Upper lobe of right lung (tissue), 1 donor: ENCODE data around the gene MTPN. TPM values are rescaled to one million over a fixed set of nuclear protein-coding genes. Genes with fewer than 3 reads are reported as not detected.

Source experiments
- ATAC-seq: fragments of 200-7000 bp; cut with Tn5 transposase; one replicate; pipeline ENCODE4 v1.9.1; 2020; ENCODE audit warnings: mild to moderate bottlenecking, moderate library complexity
- DNase-seq: peaks from one replicate; pipeline ENCODE4 v3.0.0-alpha.2; 2020
- H3K27ac ChIP-seq: fragments of 200-600 bp; one replicate; pipeline ENCODE4 v1.8.0; 2022
- H3K27me3 ChIP-seq: fragments of 200-600 bp; one replicate; pipeline ENCODE4 v1.8.0; 2022; ENCODE audit warnings: mild to moderate bottlenecking
- H3K36me3 ChIP-seq: fragments of 200-600 bp; one replicate; pipeline ENCODE4 v1.8.0; 2022
- H3K4me1 ChIP-seq: fragments of 200-600 bp; one replicate; pipeline ENCODE4 v1.8.0; 2022
- H3K4me3 ChIP-seq: fragments of 200-600 bp; one replicate; pipeline ENCODE4 v1.8.0; 2022; ENCODE audit warnings: mild to moderate bottlenecking
- H3K9me3 ChIP-seq: fragments of 200-600 bp; one replicate; pipeline ENCODE4 v1.8.0; 2022
- CTCF ChIP-seq: fragments of 200-600 bp; IDR thresholded peaks from one replicate; pipeline ENCODE4 v1.8.0; 2022; ENCODE audit warnings: antibody characterized with exemption
- intact Hi-C: fragments of 100-400 bp; cut with DNase I; formaldehyde crosslinking; loops from one replicate; pipeline ENCODE4 v1.11.0; 2022
- total RNA-seq: library from RNA; stranded (reverse); fragmentation: NEBNext Ultra II Directional; extraction: Animal tissue kit (Norgen Biotek cat#: 25700); gene quantifications from one replicate; pipeline ENCODE4 v1.2.1, GENCODE V29; 2021
- donor health status: DM: no; HTN: yes; CAD: no; lungs with severe emphysema.

The MTPN gene
- total RNA-seq, 1 donor from 2014 or later, result 130 TPM

GRCh38 chr7:135943134-135943879, 33.9 kb downstream of the MTPN start:
- Histone ChIP-seq H3K36me3 (peaks cover 17% of the 10 kb centered on the region), H3K4me3 (no peak overlapping the region), H3K27ac (no peak overlapping the region), H3K4me1 (no peaks in the 10 kb centered on the region), H3K9me3 (no peaks in the 10 kb centered on the region), H3K27me3 (no peaks in the 10 kb centered on the region)
- intact Hi-C loops, result no loop called here
- TF ChIP-seq CTCF, result no peak
- DNase-seq (no peak), ATAC-seq (no peak)

DNA sequence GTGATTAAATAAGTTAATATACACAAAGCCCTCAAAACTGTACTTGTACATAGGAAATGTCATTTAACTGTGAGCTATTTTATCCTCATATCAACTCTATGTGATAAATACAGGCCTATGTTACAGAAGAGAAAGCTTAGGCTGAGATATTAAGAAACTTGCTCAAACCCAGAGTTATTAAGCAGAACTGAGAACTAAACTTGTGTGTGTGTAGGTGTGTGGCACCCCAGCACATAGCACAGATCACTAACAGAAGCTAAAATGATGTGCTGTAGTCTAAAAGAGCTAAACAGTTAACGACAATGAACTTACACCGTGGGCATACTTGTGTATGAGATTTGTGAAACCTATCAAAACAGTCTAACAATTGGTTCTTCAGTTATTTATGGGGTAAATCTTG, 34.5 kb downstream of the MTPN start:
- H3K27ac ChIP-seq, result no peak overlapping the region
- TF ChIP-seq CTCF, result no peak
- H3K36me3 ChIP-seq, result peaks cover 11% of the 10 kb centered on the region
- H3K4me1 ChIP-seq, result no peaks in the 10 kb centered on the region
- H3K27me3 ChIP-seq, result no peaks in the 10 kb centered on the region
- H3K4me3 ChIP-seq, result no peak overlapping the region
- no peak for DNase-seq
- ATAC-seq, result peak; percentile 36
- no peaks in the 10 kb centered on the region for H3K9me3 ChIP-seq
- intact Hi-C loops, result no loop called here

- DNase-seq, result no peak
- Histone ChIP-seq H3K9me3 (no peaks in the 10 kb centered on the region), H3K27me3 (no peaks in the 10 kb centered on the region), H3K27ac (no peak overlapping the region), H3K4me3 (no peak overlapping the region), H3K4me1 (no peaks in the 10 kb centered on the region), H3K36me3 (no peaks in the 10 kb centered on the region)
- TF ChIP-seq CTCF, result no peak
- intact Hi-C loops, result no loop called here
- ATAC-seq, result no peak
Measured at GRCh38 chr7:135940077-135941075, 36.8 kb downstream of the MTPN start.

GRCh38 chr7:135939261-135939812, 37.8 kb downstream of the MTPN start:
- intact Hi-C loops, result no loop called here
- Histone ChIP-seq H3K9me3 (no peaks in the 10 kb centered on the region), H3K27me3 (no peaks in the 10 kb centered on the region), H3K27ac (no peak overlapping the region), H3K4me1 (no peaks in the 10 kb centered on the region), H3K4me3 (no peak overlapping the region), H3K36me3 (no peaks in the 10 kb centered on the region)
- no peak for ATAC-seq
- no peak for TF ChIP-seq CTCF
- no peak for DNase-seq

GRCh38 chr7:135938563-135938962, 38.6 kb downstream of the MTPN start:
- ATAC-seq, result no peak
- no peaks in the 10 kb centered on the region for H3K4me1 ChIP-seq
- H3K36me3 ChIP-seq, result no peaks in the 10 kb centered on the region
- no peak for DNase-seq
- no peak overlapping the region for H3K27ac ChIP-seq
- no peaks in the 10 kb centered on the region for H3K27me3 ChIP-seq
- TF ChIP-seq CTCF, result no peak
- no peak overlapping the region for H3K4me3 ChIP-seq
- intact Hi-C loops, result no loop called here
- no peaks in the 10 kb centered on the region for H3K9me3 ChIP-seq
